Esophagus muscularis mucosa (tissue), 3 donors: ENCODE results near the gene SPIRE2.

Experiments used
- CTCF ChIP-seq, 3 experiments: fragments of 200-600 bp in 2 of 3; fragments of 450-650 bp in 1 of 3; sonication (generic) in 2 of 3; IDR thresholded peaks; one replicate each; pipeline ENCODE4 v1.5.1; 2017 to 2019; ENCODE audit warnings: antibody characterized with exemption in 3 of 3, mild to moderate bottlenecking in 2 of 3, moderate library complexity in 1 of 3
- POLR2A ChIP-seq: fragments of 450-650 bp; IDR thresholded peaks from one replicate; pipeline ENCODE4 v1.6.1; 2017; ENCODE audit warnings: antibody characterized with exemption, moderate library complexity, mild to moderate bottlenecking, low read depth
- POLR2AphosphoS5 ChIP-seq, 2 donors: sonication (generic); formaldehyde crosslinking; IDR thresholded peaks; one replicate each; pipeline ENCODE4 v1.6.1; 2017; ENCODE audit warnings: antibody characterized with exemption in 2 of 2

GRCh38 chr16:89908236-89908635, 80.0 kb downstream of the SPIRE2 start:
- no peak for TF ChIP-seq POLR2A
- no peak for TF ChIP-seq POLR2AphosphoS5 (IDR thresholded peaks at IDR 0.05)
- no peak for TF ChIP-seq CTCF (IDR thresholded peaks at IDR 0.05)
